Stimulated activated effector memory CD8-positive, alpha-beta T cell treated with anti-CD3 and anti-CD28 coated beads, Interleukin-12 subunit alpha, Interleukin-12 subunit beta, amount 100 ng/mL, for 72 hours (primary cell): ENCODE measurements around the gene CARD19.
A peak's percentile ranks its signal among the peaks of the same experiment; 100 is the strongest.

Source experiments
- ATAC-seq: fragments of 150-1000 bp; cut with Tn5 transposase; 2 replicates; pipeline ENCODE4 v1.10.0; 2021
- DNase-seq, 2 donors: peaks; one replicate each; pipeline ENCODE4 v3.0.0; 2021 to 2022; ENCODE audit warnings: low spot score in 2 of 2
- H3K27ac Mint-ChIP-seq: one replicate; pipeline ENCODE4 v1.8.0; 2022; ENCODE audit warnings: mild to moderate bottlenecking, mixed read lengths
- H3K36me3 Mint-ChIP-seq: one replicate; pipeline ENCODE4 v1.8.0; 2022; ENCODE audit warnings: mild to moderate bottlenecking, mixed read lengths
- H3K4me1 Mint-ChIP-seq: one replicate; pipeline ENCODE4 v1.8.0; 2022; ENCODE audit warnings: mixed read lengths
- H3K4me3 Mint-ChIP-seq: one replicate; pipeline ENCODE4 v1.8.0; 2022; ENCODE audit warnings: mild to moderate bottlenecking, mixed read lengths
- H3K9me3 Mint-ChIP-seq: one replicate; pipeline ENCODE4 v1.8.0; 2022; ENCODE audit warnings: mixed read lengths

The CARD19 gene

GRCh38 chr9:93155716-93156474 lies 59.9 kb downstream of the CARD19 start:
- peak; percentile 44 for ATAC-seq
- Mint-ChIP-seq H3K4me1 (peaks cover 29% of the 10 kb centered on the region), H3K4me3 (peak overlapping the region; percentile 11), H3K9me3 (no peaks in the 10 kb centered on the region), H3K36me3 (peaks cover 9% of the 10 kb centered on the region), H3K27ac (peak overlapping the region; percentile 84)
- DNase-seq = no peak

DNA sequence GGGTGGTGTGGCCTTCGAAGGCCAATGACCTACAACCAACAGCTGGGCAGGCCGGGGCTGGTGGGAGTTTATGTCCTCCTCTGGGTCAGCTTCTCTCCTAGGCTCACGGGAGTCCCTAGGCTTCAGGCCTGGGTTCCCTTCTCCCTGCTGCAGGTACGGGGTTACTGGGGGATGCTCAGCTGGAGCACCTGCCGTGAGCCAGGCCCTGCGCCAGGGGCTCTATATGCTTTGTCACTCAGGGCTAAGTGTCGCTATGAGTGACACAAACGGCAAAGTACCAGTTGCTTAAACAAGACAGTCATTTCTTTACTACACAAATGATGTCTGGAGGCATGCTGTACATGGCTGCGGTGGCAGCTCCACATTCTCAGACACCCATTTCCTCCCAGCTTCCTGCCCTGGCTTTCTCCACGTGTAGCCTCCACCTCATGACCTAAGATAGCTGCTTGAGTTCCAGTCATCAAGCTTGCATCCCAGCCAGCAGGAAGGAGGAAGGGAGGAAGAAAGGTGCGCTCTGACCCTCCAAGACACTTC lies 60.5 kb downstream of the CARD19 start:
- H3K4me1 Mint-ChIP-seq = peaks cover 27% of the 10 kb centered on the region
- ATAC-seq = peak; percentile 98
- H3K36me3 Mint-ChIP-seq = peaks cover 9% of the 10 kb centered on the region
- no peaks in the 10 kb centered on the region for H3K9me3 Mint-ChIP-seq
- H3K4me3 Mint-ChIP-seq = peak overlapping the region; percentile 11
- DNase-seq = peak; percentile 42 to 85
- H3K27ac Mint-ChIP-seq = peak overlapping the region; percentile 84

- Mint-ChIP-seq H3K9me3 (no peaks in the 10 kb centered on the region), H3K4me1 (peaks cover 27% of the 10 kb centered on the region), H3K36me3 (peaks cover 9% of the 10 kb centered on the region), H3K27ac (peak overlapping the region; percentile 43), H3K4me3 (no peak overlapping the region)
- ATAC-seq (peak; percentile 65), DNase-seq (peak; percentile 70 to 88)
Measured at GRCh38 chr9:93159601-93160471, 63.8 kb downstream of the CARD19 start.

DNA sequence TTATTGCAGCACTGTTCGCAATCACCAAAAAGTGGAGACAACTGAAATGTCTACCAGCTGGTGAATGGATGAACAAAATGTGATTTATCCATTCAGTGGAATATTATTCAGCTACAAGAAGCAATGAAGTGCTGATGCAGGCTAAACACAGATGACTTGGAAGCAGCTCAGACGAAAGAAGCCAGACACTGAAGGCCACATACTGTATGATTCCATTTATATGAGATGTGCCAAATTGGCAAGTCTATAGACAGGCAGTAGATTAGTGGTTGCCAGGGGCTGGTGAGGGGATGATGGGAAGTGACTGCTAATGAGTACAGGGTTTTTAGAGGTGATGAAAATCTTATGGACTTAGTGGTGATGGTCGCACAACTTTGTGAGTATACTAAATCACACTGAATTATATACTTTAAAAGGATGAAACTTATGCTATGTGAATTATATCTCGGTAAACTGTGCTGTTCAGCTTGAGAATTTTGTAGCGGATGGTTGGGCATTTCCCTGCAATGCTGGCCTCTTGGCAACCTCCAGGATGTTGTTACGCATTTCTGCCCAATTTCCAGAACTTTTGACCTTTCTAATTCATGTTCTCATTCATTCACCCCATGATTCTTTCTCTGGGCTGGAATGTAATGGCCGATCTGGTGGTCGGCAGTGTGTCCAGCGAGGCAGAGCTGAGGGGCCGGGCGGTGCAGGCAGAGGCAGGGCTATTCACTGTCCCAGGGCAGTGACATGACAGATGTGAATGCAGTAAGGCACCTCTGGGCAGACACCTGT lies 66.0 kb downstream of the CARD19 start:
- ATAC-seq (no peak), DNase-seq (no peak)
- no peak overlapping the region for H3K27ac Mint-ChIP-seq
- no peaks in the 10 kb centered on the region for H3K9me3 Mint-ChIP-seq
- no peak overlapping the region for H3K4me3 Mint-ChIP-seq
- peaks cover under 1% of the 10 kb centered on the region for H3K36me3 Mint-ChIP-seq
- H3K4me1 Mint-ChIP-seq = peaks cover 11% of the 10 kb centered on the region
